Fibroblast of pulmonary artery (primary cell): ENCODE measurements around the gene SYT8.
"Not testable (repeated sequence)": the region's sequence is repeated elsewhere in the genome, so short reads cannot be mapped to it uniquely, and the experiment has no call there.

Source experiments
- DNase-seq: peaks from one replicate; pipeline ENCODE4 v3.0.0-alpha.2; 2010; ENCODE audit warnings: low read depth
- H3K4me3 ChIP-seq: replicated peaks from 2 replicates; pipeline ENCODE4 v1.5.1; 2011; ENCODE audit warnings: low read depth, mild to moderate bottlenecking, control low read depth, low read length, moderate library complexity
- TF ChIP-seq, protein P1 (sequence below): IDR thresholded peaks from 2 replicates; pipeline ENCODE4 v1.5.1; 2011; ENCODE audit warnings: mild to moderate bottlenecking, control low read depth, low read length, inconsistent platforms; ENCODE audit errors: missing control alignments

SYT8 gene

DNA sequence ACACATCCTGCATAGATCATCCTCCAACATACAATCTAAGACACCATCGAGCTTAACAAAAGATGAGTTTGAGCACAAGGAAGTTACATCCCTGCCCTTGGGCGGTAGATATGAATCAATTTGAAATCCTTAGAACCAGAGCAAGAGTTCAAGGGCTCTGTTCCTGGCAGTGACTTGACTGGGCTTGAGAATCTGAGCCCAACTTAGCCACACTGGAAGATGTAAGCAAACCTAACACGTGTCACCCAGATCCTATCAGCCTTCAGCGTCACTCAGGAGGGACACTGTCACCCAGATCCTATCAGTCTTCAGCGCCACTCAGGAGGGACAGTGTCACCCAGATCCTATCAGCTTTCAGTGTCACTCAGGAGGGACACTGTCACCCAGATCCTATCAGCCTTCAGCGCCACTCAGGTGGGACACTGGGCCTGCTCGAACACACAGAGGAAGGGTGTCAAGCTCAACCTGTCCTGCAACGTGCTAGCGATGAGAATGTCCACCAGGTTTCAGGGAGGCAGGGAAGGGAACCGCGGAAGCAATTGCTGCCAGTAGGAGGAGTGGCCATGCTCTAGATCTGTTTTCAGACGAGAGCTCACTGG is 38.3 kb upstream of the SYT8 start:
- TF ChIP-seq, protein P1, sequence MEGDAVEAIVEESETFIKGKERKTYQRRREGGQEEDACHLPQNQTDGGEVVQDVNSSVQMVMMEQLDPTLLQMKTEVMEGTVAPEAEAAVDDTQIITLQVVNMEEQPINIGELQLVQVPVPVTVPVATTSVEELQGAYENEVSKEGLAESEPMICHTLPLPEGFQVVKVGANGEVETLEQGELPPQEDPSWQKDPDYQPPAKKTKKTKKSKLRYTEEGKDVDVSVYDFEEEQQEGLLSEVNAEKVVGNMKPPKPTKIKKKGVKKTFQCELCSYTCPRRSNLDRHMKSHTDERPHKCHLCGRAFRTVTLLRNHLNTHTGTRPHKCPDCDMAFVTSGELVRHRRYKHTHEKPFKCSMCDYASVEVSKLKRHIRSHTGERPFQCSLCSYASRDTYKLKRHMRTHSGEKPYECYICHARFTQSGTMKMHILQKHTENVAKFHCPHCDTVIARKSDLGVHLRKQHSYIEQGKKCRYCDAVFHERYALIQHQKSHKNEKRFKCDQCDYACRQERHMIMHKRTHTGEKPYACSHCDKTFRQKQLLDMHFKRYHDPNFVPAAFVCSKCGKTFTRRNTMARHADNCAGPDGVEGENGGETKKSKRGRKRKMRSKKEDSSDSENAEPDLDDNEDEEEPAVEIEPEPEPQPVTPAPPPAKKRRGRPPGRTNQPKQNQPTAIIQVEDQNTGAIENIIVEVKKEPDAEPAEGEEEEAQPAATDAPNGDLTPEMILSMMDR: no peak
- no peak for DNase-seq
- no peak overlapping the region for H3K4me3 ChIP-seq

DNA sequence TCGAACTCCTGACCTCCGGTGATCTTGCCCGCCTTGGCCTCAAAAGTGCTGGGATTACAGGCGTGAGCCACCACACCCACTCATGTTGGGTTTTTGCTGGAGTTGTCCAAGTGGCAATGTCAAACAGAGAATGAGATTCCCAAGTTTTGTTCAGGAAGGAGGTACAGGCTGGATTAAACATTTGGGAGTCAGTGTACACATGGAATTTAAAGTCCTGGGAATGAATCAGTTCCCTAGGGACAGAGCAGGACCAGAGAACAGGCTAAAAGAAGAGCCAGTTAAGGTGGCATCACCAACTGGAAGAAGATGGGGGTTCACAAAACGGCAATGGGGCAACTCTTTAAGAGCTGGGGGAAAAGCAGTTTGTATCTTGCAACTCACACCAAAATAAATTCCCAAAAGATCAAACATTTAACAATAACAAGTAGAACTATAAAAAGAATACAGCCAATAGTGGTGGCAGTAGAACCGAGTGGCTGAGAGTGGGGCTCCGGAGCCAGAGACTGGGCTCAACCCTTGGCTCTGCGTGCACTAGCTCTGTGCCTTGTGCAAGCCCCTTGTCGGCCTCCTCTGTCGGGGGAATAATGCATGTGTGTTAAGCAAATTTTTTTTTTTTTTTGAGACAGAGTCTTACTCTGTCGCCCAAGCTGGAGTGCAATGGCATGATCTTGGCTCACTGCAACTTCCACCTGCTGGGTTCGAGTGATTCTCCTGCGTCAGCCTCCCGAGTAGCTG is 37.2 kb upstream of the SYT8 start:
- H3K4me3 ChIP-seq: no peak overlapping the region
- no peak for DNase-seq
- TF ChIP-seq, protein P1: no peak

DNA sequence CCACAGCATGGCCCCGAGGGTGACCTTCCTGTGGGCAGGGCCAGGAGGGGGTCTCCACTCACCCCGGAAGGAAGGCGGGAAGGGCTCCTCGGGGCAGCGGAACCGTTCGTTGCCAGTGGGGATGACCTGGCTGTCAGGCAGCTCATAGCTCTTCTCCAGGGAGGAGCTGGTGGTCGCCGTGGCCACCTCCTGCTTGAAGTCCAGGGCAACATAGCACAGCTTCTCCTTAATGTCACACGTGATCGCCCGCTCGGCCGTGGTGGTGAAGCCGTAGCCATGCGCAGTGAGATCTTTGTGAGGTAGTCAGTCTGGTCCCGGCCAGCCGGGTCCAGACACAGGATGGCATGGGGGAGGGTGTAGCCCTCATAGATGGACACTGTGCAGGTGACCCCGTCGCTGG is 31.5 kb upstream of the SYT8 start:
- no peak overlapping the region for H3K4me3 ChIP-seq
- TF ChIP-seq, protein P1: no peak
- DNase-seq: no peak

DNA sequence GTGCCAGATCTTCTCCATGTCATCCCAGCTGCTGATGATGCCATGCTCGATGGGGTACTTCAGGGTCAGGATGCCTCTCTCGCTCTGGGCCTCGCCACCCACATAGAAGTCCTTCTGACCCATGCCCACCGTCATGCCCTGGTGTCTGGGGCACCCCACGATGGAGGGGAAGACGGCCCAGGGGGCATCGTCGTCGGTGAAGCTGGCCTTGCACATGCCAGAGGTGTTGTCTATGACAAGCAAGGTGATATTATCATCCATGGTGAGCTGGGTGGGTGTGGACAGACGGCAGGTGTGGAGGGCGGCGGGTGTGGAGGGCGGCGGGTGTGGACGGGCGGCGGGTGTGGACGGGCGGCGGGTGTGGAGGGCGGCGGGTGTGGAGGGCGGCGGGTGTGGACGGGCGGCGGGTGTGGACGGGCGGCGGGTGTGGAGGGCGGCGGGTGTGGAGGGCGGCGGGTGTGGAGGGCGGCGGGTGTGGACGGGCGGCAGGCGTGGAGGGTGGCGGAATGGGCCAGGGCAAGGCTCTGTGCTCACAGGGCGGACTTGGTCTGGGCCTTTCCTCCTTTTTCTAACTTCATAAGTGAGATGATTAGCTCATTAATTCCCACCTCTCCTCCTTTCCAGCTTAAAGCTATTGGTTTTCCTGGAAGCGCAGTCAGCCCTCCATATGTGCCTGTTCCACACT is 30.8 kb upstream of the SYT8 start:
- not testable (repeated sequence) for H3K4me3 ChIP-seq, DNase-seq

DNA sequence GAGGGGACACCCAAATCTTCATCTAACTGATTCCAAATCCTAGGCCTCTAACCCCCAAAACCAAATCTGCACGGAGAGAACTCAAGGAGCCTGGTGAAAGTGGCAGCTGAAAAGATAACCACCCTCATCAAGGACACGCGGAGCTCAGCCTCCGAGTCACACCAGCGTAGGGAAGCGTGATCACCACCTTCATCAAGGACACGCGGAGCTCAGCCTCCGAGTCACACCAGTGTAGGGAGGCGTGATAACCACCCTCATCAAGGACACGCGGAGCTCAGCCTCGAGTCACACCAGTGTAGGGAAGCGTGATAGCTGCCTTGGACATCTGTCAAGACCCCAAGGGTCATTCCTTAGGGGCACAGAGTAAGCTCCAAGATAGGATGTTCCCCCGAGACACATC is 29.3 kb upstream of the SYT8 start:
- no peak for DNase-seq
- H3K4me3 ChIP-seq: no peak overlapping the region
- TF ChIP-seq, protein P1: no peak

DNA sequence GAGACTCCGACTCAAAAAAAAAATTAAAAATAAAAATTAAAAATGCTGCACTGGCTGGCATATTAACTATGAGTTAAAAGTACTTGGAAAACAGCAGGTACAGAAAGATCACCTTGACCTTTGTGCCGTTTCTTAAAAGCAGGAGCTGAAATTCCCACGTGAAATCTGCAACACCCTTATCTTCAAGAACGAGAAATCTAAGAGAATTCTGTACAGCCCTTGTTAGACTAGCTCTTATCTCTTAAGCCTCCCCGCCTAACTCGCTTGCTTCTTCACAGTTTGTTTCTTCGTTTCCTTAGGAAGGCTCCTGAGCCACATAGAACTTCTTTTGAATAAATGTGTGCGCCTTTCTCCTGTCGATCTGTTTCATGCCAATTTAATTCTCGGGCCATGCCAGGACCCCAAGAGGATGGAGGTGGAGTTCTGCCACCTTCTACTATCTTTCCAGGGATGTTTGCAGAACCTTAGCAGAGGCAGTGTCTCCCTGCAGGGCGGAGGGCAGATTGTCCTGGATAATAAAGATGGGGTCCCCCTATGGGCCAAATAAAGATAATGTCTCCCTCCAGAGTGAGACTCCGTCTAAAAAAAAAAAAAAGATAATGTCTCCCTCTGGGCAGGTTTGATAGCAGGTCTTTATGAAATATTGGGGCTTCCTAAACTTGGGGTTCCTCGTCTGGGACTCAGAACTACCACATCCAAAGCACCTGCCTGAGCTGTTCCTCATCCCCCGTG is 27.4 kb upstream of the SYT8 start:
- TF ChIP-seq, protein P1: no peak
- no peak for DNase-seq
- H3K4me3 ChIP-seq: no peak overlapping the region

DNA sequence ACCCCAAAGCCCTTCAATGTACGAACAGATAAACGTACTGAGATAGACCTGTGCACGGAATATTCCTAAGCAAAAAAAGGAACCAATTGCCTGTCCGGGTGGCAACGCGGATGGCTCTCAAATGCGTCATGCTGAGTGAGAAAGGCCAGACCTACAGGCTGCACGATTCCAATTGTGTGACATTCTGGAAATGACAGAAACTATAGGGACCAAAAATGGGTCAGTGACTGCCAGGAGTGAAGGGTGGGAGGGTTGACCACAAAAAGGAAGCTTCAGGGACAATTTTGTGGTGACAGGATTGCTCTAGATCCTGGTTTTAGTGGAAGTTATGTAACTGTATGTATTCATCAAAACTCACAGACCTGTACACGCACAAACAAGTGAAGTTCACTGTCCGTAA is 24.0 kb upstream of the SYT8 start:
- TF ChIP-seq, protein P1: no peak
- no peak for DNase-seq
- no peak overlapping the region for H3K4me3 ChIP-seq
